ENCODE results near the gene MTMR8. TPM values are rescaled to one million over a fixed set of nuclear protein-coding genes. Genes with fewer than 3 reads are reported as not detected.
"Not testable (repeated sequence)": the region's sequence is repeated elsewhere in the genome, so short reads cannot be mapped to it uniquely, and the experiment has no call there.

The MTMR8 gene
- total and polyA plus RNA-seq, 4 donors = 0.53 to 5.8 (median 2.7) TPM

GRCh38 chrX:64389489-64389888 is 5.8 kb downstream of the MTMR8 start:
- Histone ChIP-seq H3K36me3 (ENCODE audit: control insufficient read depth in 4 of 4, insufficient read depth in 4 of 4, low read length in 4 of 4) (no peaks in the 10 kb centered on the region), H3K4me3 (no peak overlapping the region), H3K4me1 (ENCODE audit: control insufficient read depth in 5 of 5, insufficient read depth in 5 of 5, low read length in 5 of 5) (no peaks in the 10 kb centered on the region), H3K27me3 (ENCODE audit: control insufficient read depth in 3 of 3, insufficient read depth in 3 of 3, low read length in 2 of 3) (no peaks in the 10 kb centered on the region), H3K9ac (ENCODE audit: insufficient read depth in 1 of 2, low read length in 2 of 2) (no peak overlapping the region), H3K27ac (ENCODE audit: low read depth in 1 of 2, low read length in 1 of 2) (no peak overlapping the region), H3K9me3 (ENCODE audit: control insufficient read depth in 4 of 4, insufficient read depth in 3 of 4, low read length in 3 of 4) (peaks cover 0 to 8% (median 2%) of the 10 kb centered on the region in 4 donors)
- TF ChIP-seq, protein P1, sequence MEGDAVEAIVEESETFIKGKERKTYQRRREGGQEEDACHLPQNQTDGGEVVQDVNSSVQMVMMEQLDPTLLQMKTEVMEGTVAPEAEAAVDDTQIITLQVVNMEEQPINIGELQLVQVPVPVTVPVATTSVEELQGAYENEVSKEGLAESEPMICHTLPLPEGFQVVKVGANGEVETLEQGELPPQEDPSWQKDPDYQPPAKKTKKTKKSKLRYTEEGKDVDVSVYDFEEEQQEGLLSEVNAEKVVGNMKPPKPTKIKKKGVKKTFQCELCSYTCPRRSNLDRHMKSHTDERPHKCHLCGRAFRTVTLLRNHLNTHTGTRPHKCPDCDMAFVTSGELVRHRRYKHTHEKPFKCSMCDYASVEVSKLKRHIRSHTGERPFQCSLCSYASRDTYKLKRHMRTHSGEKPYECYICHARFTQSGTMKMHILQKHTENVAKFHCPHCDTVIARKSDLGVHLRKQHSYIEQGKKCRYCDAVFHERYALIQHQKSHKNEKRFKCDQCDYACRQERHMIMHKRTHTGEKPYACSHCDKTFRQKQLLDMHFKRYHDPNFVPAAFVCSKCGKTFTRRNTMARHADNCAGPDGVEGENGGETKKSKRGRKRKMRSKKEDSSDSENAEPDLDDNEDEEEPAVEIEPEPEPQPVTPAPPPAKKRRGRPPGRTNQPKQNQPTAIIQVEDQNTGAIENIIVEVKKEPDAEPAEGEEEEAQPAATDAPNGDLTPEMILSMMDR (IDR thresholded peaks at IDR 0.05; ENCODE audit: control extremely low read depth, extremely low read depth) = no peak
- ATAC-seq (ENCODE audit: insufficient read depth, low FRiP score) (no peak), DNase-seq (peak in 1 of 3 donors; percentile 0)

DNA sequence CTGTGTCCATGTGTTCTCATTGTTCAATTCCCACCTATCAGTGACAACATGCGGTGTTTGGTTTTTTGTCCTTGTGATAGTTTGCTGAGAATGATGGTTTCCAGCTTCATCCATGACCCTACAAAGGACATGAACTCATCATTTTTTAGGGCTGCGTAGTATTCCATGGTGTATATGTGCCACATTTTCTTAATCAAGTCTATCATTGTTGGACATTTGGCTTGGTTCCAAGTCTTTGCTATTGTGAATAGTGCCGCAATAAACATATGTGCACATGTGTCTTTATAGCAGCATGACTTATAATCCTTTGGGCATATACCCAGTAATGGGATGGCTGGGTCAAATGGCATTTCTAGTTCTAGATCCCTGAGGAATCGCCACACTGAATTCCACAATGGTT is 14.5 kb downstream of the MTMR8 start:
- not testable (repeated sequence) for H3K4me3 ChIP-seq; H3K9ac ChIP-seq (ENCODE audit: insufficient read depth in 1 of 2, low read length in 2 of 2); ATAC-seq (ENCODE audit: insufficient read depth, low FRiP score); DNase-seq; H3K27me3 ChIP-seq (ENCODE audit: control insufficient read depth in 3 of 3, insufficient read depth in 3 of 3, low read length in 2 of 3); H3K36me3 ChIP-seq (ENCODE audit: control insufficient read depth in 4 of 4, insufficient read depth in 4 of 4, low read length in 4 of 4); H3K4me1 ChIP-seq (ENCODE audit: control insufficient read depth in 5 of 5, insufficient read depth in 5 of 5, low read length in 5 of 5); H3K27ac ChIP-seq (ENCODE audit: low read depth in 1 of 2, low read length in 1 of 2)
- WGBS, 2 donors = 88 to 93% methylated on average over 4 of the region's 4 CpGs
- peaks cover 0 to 27% (median 9%) of the 10 kb centered on the region in 4 donors for H3K9me3 ChIP-seq (ENCODE audit: control insufficient read depth in 4 of 4, insufficient read depth in 3 of 4, low read length in 3 of 4)

- ATAC-seq (ENCODE audit: insufficient read depth, low FRiP score) (no peak), DNase-seq (no peak)
- no peaks in the 10 kb centered on the region for H3K36me3 ChIP-seq (ENCODE audit: control insufficient read depth in 4 of 4, insufficient read depth in 4 of 4, low read length in 4 of 4)
- H3K27ac ChIP-seq (ENCODE audit: low read depth in 1 of 2, low read length in 1 of 2) = no peak overlapping the region
- H3K27me3 ChIP-seq (ENCODE audit: control insufficient read depth in 3 of 3, insufficient read depth in 3 of 3, low read length in 2 of 3) = no peaks in the 10 kb centered on the region
- peaks cover 0 to 27% (median 11%) of the 10 kb centered on the region in 4 donors for H3K9me3 ChIP-seq (ENCODE audit: control insufficient read depth in 4 of 4, insufficient read depth in 3 of 4, low read length in 3 of 4)
- TF ChIP-seq, protein P1 (IDR thresholded peaks at IDR 0.05; ENCODE audit: control extremely low read depth, extremely low read depth) = no peak
- no peak overlapping the region for H3K4me3 ChIP-seq
- no peak overlapping the region for H3K9ac ChIP-seq (ENCODE audit: insufficient read depth in 1 of 2, low read length in 2 of 2)
- peaks cover 0 to 2% (median 0%) of the 10 kb centered on the region in 5 donors for H3K4me1 ChIP-seq (ENCODE audit: control insufficient read depth in 5 of 5, insufficient read depth in 5 of 5, low read length in 5 of 5)
- 70 to 95% methylated on average over 1 of the region's 1 CpG for WGBS, 2 donors
These were observed 15.3 kb downstream of the MTMR8 start for GRCh38 chrX:64379924-64380323.

DNA sequence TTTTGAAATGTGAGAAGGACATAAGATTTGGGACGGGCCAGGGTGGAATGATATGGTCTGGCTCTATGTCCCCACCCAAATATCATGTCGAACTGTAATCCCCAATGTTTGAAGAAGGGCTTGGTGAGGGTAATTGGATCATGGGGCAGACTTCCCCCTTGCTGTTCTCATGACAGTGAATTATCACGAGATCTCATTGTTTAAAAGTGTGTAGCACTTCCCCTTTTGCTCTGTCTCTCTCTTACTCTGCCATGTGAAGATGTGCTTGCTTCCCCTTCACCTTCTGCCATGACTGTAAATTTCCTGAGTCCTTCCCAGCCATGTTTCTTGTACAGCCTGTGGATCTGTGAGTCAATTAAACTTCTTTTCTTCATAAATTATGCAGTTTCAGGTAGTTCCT is 17.5 kb downstream of the MTMR8 start:
- no peaks in the 10 kb centered on the region for H3K27me3 ChIP-seq (ENCODE audit: control insufficient read depth in 3 of 3, insufficient read depth in 3 of 3, low read length in 2 of 3)
- ATAC-seq (ENCODE audit: insufficient read depth, low FRiP score) (no peak), DNase-seq (no peak)
- H3K9ac ChIP-seq (ENCODE audit: insufficient read depth in 1 of 2, low read length in 2 of 2) = no peak overlapping the region
- H3K27ac ChIP-seq (ENCODE audit: low read depth in 1 of 2, low read length in 1 of 2) = no peak overlapping the region
- H3K36me3 ChIP-seq (ENCODE audit: control insufficient read depth in 4 of 4, insufficient read depth in 4 of 4, low read length in 4 of 4) = no peaks in the 10 kb centered on the region
- peaks cover 0 to 20% (median 9%) of the 10 kb centered on the region in 4 donors for H3K9me3 ChIP-seq (ENCODE audit: control insufficient read depth in 4 of 4, insufficient read depth in 3 of 4, low read length in 3 of 4)
- 53 to 78% methylated on average over 3 of the region's 3 CpGs for WGBS, 2 donors
- peaks cover 0 to 2% (median 0%) of the 10 kb centered on the region in 5 donors for H3K4me1 ChIP-seq (ENCODE audit: control insufficient read depth in 5 of 5, insufficient read depth in 5 of 5, low read length in 5 of 5)
- TF ChIP-seq, protein P1 (IDR thresholded peaks at IDR 0.05; ENCODE audit: control extremely low read depth, extremely low read depth) = no peak
- H3K4me3 ChIP-seq = no peak overlapping the region
